Mucosa of stomach (tissue), 1 donor: ENCODE measurements around the gene SMC1B.
"Not testable (repeated sequence)": the region's sequence is repeated elsewhere in the genome, so short reads cannot be mapped to it uniquely, and the experiment has no call there.

Experiments used
- H3K27me3 ChIP-seq: one replicate; pipeline ENCODE4 v1.7.0; 2013; ENCODE audit warnings: mild to moderate bottlenecking, low read length; ENCODE audit not compliant: control insufficient read depth, insufficient read depth
- H3K36me3 ChIP-seq: one replicate; pipeline ENCODE4 v1.7.0; 2013; ENCODE audit warnings: low read length; ENCODE audit not compliant: control insufficient read depth, insufficient read depth
- H3K4me1 ChIP-seq: one replicate; pipeline ENCODE4 v1.7.0; 2013; ENCODE audit warnings: mild to moderate bottlenecking, low read length; ENCODE audit not compliant: control insufficient read depth, insufficient read depth
- H3K4me3 ChIP-seq: one replicate; pipeline ENCODE4 v1.7.0; 2013; ENCODE audit warnings: low read length
- H3K9ac ChIP-seq: one replicate; pipeline ENCODE4 v1.7.0; 2013; ENCODE audit warnings: mild to moderate bottlenecking, low read length, moderate library complexity
- H3K9me3 ChIP-seq: one replicate; pipeline ENCODE4 v1.7.0; 2013; ENCODE audit warnings: mild to moderate bottlenecking, low read length, moderate library complexity; ENCODE audit not compliant: control insufficient read depth
- donor health status: Pancreatic carcinoma.

The SMC1B gene

DNA sequence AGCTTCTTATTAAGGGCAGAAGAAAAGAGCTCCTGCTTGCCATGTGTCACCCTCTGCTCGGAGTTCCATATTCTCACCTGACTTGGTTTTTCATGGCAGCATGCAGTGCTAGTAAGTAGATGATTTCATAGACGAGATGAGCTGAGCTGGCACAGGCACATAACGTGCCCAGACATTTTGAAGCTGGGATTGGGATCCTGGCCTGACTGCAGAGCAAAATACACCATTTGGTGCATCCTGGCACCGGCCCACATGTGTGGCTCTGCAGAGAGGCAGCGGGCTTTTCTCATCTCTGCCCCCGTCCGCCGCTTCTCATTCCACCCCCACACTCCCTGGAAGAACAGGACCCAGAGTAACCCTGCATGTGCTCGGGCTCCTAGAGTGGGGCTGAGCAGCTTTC is 78.9 kb downstream of the SMC1B start:
- H3K9me3 ChIP-seq: no peaks in the 10 kb centered on the region
- H3K4me1 ChIP-seq: peaks cover 12% of the 10 kb centered on the region
- no peak overlapping the region for H3K9ac ChIP-seq
- H3K4me3 ChIP-seq: no peak overlapping the region
- no peaks in the 10 kb centered on the region for H3K27me3 ChIP-seq
- H3K36me3 ChIP-seq: no peaks in the 10 kb centered on the region

DNA sequence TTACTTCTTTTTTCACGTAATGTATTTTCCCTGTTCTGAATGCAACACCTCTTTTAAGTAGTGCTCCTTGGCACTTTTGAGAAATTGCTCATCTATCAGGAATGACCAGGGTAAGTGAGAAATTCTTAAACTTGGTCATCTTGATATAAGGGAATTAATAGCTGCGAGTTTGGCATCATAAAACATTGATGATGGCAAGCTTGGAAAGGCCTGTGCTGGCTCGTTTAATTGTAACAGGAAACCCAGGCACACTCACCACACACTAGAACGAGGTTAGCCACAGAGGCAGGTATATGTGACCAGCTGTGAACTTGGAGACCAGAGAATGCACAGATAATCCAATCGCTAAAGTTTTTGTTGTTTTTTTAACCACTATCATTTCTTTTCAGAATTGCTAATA is 79.3 kb downstream of the SMC1B start:
- H3K4me3 ChIP-seq: no peak overlapping the region
- no peaks in the 10 kb centered on the region for H3K27me3 ChIP-seq
- no peaks in the 10 kb centered on the region for H3K9me3 ChIP-seq
- peaks cover 12% of the 10 kb centered on the region for H3K4me1 ChIP-seq
- no peaks in the 10 kb centered on the region for H3K36me3 ChIP-seq
- H3K9ac ChIP-seq: no peak overlapping the region

DNA sequence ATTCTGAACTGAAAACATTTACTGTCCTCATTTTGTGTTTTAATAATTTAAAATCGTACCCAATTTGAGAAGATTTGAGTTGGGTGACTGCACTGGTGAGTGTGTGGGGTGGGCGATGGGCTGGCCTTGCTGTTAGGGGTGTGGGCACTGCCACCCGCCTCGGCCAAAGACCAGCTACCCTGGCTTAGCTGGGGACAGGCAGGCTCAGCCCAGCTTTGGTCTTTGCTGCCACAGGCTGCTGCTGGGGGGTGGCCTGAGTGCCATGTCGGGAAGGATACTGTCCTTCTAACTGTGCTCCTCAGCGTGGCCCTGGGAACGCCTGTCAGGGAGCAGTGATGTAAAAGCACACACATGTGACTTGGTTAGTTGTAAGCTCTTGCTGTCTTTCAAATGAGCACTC is 81.4 kb downstream of the SMC1B start:
- Histone ChIP-seq H3K4me3 (no peak overlapping the region), H3K4me1 (peaks cover 8% of the 10 kb centered on the region), H3K9ac (no peak overlapping the region), H3K36me3 (peaks cover 5% of the 10 kb centered on the region), H3K9me3 (no peaks in the 10 kb centered on the region), H3K27me3 (no peaks in the 10 kb centered on the region)

DNA sequence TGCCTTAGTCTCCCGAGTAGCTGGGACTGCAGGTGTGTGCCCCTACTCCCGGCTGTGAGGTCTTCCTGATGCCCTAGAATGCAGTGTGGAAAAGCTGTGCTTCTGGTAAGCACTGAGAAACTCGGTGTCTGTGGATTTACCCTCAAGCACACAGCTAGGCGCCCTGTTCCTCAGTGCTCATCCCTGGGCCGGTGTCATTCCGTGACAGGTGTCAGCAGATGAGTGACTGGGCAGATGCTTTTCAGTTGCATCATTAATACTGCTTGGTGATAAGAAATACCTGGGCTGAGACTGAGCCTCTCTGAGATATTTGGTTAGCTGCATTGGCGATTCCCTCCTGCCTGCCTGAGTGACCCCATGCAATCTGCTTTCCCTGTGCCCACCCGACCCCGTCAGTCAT is 81.9 kb downstream of the SMC1B start:
- Histone ChIP-seq H3K9me3 (no peaks in the 10 kb centered on the region), H3K36me3 (peaks cover 5% of the 10 kb centered on the region), H3K4me1 (peaks cover 3% of the 10 kb centered on the region), H3K9ac (no peak overlapping the region), H3K4me3 (no peak overlapping the region), H3K27me3 (no peaks in the 10 kb centered on the region)

DNA sequence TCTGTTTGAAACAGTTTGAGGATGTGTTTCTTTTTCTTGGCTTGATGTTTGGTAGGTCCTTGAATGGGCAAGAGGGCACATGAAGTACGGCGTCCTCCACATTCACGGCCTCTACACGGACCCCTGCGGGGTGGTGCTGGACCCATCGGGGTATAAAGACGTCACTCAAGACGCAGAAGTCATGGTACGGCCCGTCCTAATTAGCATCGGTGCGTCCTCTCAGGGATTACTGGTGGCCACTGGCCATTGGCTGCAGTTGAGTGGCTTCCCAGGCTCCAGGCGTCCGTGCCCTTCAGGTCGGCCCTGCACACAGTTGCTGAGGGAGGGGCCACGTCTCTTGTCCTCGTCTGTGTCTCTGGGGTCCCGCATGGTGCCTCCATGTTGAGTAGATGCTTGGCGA is 82.9 kb downstream of the SMC1B start:
- H3K9me3 ChIP-seq: no peaks in the 10 kb centered on the region
- H3K36me3 ChIP-seq: peaks cover 5% of the 10 kb centered on the region
- H3K27me3 ChIP-seq: no peaks in the 10 kb centered on the region
- H3K4me3 ChIP-seq: no peak overlapping the region
- H3K4me1 ChIP-seq: no peaks in the 10 kb centered on the region
- H3K9ac ChIP-seq: no peak overlapping the region

DNA sequence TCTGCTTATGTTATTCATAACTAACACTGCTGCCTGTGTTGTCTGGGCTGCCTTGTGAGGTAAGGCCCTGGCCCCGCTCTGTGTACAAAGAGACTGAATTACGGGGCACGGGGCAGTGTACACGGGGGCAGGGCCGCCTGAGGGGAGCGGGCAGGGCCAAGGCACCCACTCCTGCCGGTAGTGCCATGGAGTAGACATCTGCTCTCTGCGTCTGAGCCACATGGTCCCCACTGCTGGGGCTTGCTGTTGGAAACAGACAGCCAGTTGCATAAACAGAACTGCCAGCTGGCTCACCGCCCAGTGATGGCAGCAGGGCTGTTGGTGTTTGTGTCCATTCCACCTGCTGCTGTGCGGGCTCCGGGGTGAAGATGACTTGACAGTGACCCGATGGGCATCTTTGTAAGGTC is 83.9 kb downstream of the SMC1B start:
- Histone ChIP-seq H3K9me3 (no peaks in the 10 kb centered on the region), H3K9ac (no peak overlapping the region), H3K36me3 (peaks cover 5% of the 10 kb centered on the region), H3K4me1 (no peaks in the 10 kb centered on the region), H3K4me3 (no peak overlapping the region), H3K27me3 (no peaks in the 10 kb centered on the region)

DNA sequence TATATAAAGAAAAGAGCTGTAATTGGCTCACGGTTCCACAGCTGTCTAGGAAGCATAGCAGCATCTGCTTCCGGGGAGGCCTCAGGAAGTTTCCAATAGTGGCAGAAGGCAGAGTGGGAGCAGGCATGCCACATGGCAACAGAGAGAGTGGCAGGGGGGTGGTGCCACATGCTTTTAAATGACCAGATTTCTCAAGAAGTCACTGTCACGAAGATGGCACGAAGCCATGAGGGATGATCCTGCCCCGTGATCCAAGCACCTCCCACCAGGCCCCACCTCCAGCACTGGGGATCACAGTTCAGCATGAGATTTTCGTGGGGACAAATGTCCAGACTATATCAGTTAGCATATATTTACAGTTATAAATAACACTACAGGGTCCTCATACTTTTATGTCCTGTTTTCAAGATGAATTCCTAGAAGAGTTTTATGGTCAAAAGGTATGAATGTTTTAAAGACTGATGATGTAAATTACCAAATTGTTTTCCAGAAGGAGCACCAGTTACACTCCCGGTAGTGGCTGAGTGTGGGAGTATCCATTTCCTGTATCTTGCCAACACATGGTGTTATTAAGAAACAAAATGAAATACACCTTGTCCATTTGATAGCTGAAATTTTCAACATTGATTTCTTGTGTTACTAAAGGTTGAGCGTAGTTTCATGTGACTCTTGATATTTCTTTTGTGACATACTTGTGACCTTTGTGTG is 84.4 kb downstream of the SMC1B start:
- Histone ChIP-seq H3K36me3 (peaks cover 5% of the 10 kb centered on the region), H3K4me3 (no peak overlapping the region), H3K27me3 (no peaks in the 10 kb centered on the region), H3K9ac (no peak overlapping the region), H3K9me3 (no peaks in the 10 kb centered on the region), H3K4me1 (no peaks in the 10 kb centered on the region)

DNA sequence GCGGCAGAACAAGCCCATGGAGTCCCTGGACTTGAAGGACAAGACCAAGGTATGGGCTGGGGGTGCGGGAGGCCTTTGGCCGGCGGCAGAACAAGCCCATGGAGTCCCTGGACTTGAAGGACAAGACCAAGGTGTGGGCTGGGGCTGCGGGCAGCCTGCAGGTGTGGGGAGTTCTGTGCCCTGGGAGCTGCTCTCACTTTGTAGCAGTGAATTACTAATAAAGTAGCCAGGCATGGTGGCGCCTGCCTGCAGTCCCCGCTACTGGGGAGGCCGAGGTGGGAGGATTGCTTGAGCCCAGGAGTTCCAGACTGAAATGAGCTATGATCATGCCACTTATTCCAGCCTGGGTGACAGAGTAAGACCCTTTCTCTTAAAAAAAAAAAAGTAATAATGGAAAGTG is 85.1 kb downstream of the SMC1B start:
- not testable (repeated sequence) for H3K9ac ChIP-seq, H3K27me3 ChIP-seq, H3K4me3 ChIP-seq, H3K4me1 ChIP-seq, H3K36me3 ChIP-seq, H3K9me3 ChIP-seq

DNA sequence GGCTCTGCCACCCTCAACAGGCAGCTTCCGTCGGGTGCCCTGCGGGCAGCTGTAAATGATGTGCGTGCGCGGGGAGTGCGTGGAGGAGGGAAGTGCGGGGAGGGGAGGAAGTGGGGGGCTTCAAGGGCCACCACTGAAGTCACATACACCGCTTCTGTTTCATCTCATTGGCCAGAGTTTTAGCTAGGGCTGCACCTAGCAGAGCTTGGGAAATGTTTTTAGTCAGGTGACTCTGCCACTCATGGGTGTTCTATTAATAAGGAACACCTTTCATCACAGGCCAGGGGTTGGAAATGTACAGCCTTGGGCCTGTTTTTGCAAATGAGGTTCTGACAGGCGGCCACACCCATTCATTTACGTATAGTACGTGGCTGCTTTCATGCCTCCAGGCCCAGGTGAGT is 89.1 kb downstream of the SMC1B start:
- peaks cover 5% of the 10 kb centered on the region for H3K36me3 ChIP-seq
- no peak overlapping the region for H3K4me3 ChIP-seq
- no peaks in the 10 kb centered on the region for H3K27me3 ChIP-seq

DNA sequence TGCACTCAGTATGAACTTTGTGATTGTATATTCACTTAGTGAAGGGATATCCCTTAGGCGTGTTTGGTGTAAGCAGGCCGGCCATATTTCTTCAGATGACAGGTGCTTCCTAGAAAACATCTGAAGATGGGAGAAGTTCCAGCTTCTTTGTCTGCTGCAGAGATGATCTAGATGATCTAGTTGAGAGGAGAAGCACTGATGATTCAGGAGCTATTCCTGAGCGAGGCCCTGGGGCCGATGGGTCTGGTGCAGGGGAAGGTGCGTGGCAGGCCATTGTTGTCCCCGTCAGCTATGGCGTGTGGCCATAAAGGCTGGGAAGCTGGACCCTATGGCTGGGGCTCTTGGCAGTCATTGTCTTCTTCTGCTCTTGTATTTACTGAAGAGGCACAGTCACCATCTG is 89.7 kb downstream of the SMC1B start:
- Histone ChIP-seq H3K4me3 (no peak overlapping the region), H3K4me1 (peaks cover 3% of the 10 kb centered on the region), H3K27me3 (no peaks in the 10 kb centered on the region), H3K36me3 (peaks cover 5% of the 10 kb centered on the region), H3K9me3 (no peaks in the 10 kb centered on the region), H3K9ac (no peak overlapping the region)

More for the DNA sequence above, 89.1 kb downstream of the SMC1B start:
- no peaks in the 10 kb centered on the region for H3K9me3 ChIP-seq
- no peaks in the 10 kb centered on the region for H3K4me1 ChIP-seq
- no peak overlapping the region for H3K9ac ChIP-seq

DNA sequence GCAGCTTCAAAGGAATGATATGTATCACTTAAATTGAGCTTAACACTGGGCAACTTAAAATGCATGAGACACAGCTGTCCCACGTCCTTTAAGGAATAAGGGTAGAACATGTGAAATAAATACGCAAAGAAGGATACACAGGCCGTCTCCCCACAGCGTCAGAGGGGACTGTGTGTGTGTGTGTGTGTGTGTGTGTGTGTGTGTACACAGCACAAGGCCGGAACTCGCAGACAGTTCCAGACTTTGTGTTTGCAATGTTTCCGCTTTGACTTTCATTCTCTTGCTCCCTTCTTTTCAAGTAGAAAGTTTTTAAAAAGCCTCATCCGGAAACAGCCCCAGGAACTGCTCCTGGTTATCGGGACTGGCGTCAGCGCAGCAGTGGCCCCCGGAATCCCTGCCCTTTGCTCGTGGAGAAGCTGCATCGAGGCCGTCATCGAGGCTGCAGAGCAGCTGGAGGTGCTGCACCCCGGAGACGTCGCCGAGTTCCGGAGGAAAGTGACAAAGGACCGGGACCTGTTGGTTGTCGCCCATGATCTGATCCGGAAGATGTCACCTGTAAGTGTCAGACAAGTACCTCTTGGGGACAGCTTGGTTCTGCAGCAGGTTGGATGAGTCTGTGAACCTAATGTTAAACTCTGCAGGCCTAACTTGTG is 90.4 kb downstream of the SMC1B start:
- no peaks in the 10 kb centered on the region for H3K9me3 ChIP-seq
- H3K4me3 ChIP-seq: no peak overlapping the region
- peaks cover 10% of the 10 kb centered on the region for H3K4me1 ChIP-seq
- peaks cover 5% of the 10 kb centered on the region for H3K36me3 ChIP-seq
- no peaks in the 10 kb centered on the region for H3K27me3 ChIP-seq
- H3K9ac ChIP-seq: no peak overlapping the region

DNA sequence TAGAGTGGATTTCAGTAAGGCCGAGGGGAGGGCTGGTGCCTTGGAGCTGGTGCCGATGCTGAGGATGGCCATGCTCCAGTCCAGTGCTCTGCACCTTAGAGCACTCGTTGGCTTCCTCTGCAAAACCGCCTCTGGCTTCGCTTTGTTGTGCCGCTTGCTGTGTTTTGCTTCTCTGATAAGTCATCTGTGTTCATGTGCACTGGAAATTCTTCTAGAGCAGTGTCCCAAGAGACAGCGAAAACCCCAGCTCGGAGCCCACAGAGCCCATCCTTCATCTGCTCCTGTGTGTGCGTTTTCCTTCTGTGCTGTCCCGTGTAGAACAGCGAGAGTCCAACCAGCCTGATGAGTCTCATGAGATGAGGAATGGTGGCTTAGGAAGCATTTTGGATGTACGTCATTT is 91.6 kb downstream of the SMC1B start:
- Histone ChIP-seq H3K4me3 (no peak overlapping the region), H3K9me3 (no peaks in the 10 kb centered on the region), H3K4me1 (peaks cover 20% of the 10 kb centered on the region), H3K36me3 (no peaks in the 10 kb centered on the region), H3K9ac (no peak overlapping the region), H3K27me3 (no peaks in the 10 kb centered on the region)
